Mesenchymal stem cell (in vitro differentiated cells and primary cell): Measurements from ENCODE around the gene DCBLD1.
A peak's percentile ranks its signal among the peaks of the same experiment; 100 is the strongest.

Experiments used
- DNase-seq: peaks from one replicate; pipeline ENCODE4 v3.0.0-alpha.2; 2013
- H2AFZ ChIP-seq: one replicate; pipeline ENCODE4 v1.6.1; 2013; ENCODE audit warnings: low read depth, mild to moderate bottlenecking, control low read depth, inconsistent platforms, low read length, moderate library complexity
- H2AK5ac ChIP-seq: 2 replicates; pipeline ENCODE4 v1.6.1; 2013; ENCODE audit warnings: low read length, moderate library complexity, mild to moderate bottlenecking, inconsistent platforms; ENCODE audit not compliant: severe bottlenecking
- H2BK120ac ChIP-seq: one replicate; pipeline ENCODE4 v1.6.1; 2013; ENCODE audit warnings: low read depth, mild to moderate bottlenecking, inconsistent platforms, low read length, moderate library complexity
- H2BK12ac ChIP-seq, 2 experiments: one replicate each; pipeline ENCODE4 v1.6.1; 2013; ENCODE audit warnings: inconsistent platforms in 2 of 2, low read length in 2 of 2, mild to moderate bottlenecking in 2 of 2, moderate library complexity in 2 of 2, control low read depth in 1 of 2
- H2BK15ac ChIP-seq: one replicate; pipeline ENCODE4 v1.6.1; 2013; ENCODE audit warnings: mild to moderate bottlenecking, low read depth, inconsistent platforms; ENCODE audit not compliant: poor library complexity, severe bottlenecking
- H2BK5ac ChIP-seq: 2 replicates; pipeline ENCODE4 v1.6.1; 2013; ENCODE audit warnings: low read depth, mild to moderate bottlenecking, low read length, control low read depth, inconsistent platforms; ENCODE audit not compliant: poor library complexity, severe bottlenecking
- H3K14ac ChIP-seq, 2 experiments: one replicate each; pipeline ENCODE4 v1.6.1; 2013; ENCODE audit warnings: inconsistent platforms in 2 of 2, low read length in 2 of 2, control low read depth in 1 of 2, mild to moderate bottlenecking in 1 of 2, moderate library complexity in 1 of 2
- H3K18ac ChIP-seq, 2 experiments: one replicate each; pipeline ENCODE4 v1.6.1; 2013; ENCODE audit warnings: inconsistent platforms in 2 of 2, low read length in 2 of 2, control low read depth in 1 of 2, low read depth in 1 of 2, mild to moderate bottlenecking in 1 of 2
- H3K23ac ChIP-seq, 2 experiments: one replicate each; pipeline ENCODE4 v1.6.1; 2013; ENCODE audit warnings: inconsistent platforms in 2 of 2, low read length in 2 of 2, mild to moderate bottlenecking in 2 of 2, moderate library complexity in 2 of 2, control low read depth in 1 of 2
- H3K27ac ChIP-seq: 2 replicates; pipeline ENCODE4 v1.5.1; 2013; ENCODE audit warnings: mild to moderate bottlenecking, moderate library complexity, low read length, control low read depth, inconsistent platforms; ENCODE audit not compliant: poor library complexity, severe bottlenecking
- H3K27me3 ChIP-seq, 2 experiments: 2 replicates each; pipeline versions ENCODE4 v1.6.1 to v1.7.0; 2013; ENCODE audit warnings: low read length in 2 of 2, mild to moderate bottlenecking in 2 of 2, moderate library complexity in 2 of 2, control low read depth in 1 of 2, inconsistent platforms in 1 of 2; ENCODE audit not compliant: control insufficient read depth in 1 of 2, insufficient read depth in 1 of 2
- H3K36me3 ChIP-seq, 2 experiments: 2 replicates each; pipeline versions ENCODE4 v1.6.1 to v1.7.0; 2013; ENCODE audit warnings: low read length in 2 of 2, control low read depth in 1 of 2, inconsistent platforms in 1 of 2, low read depth in 1 of 2, mild to moderate bottlenecking in 1 of 2; ENCODE audit not compliant: insufficient read depth in 2 of 2, control insufficient read depth in 1 of 2
- H3K4ac ChIP-seq, 2 experiments: one replicate each; pipeline ENCODE4 v1.6.1; 2013; ENCODE audit warnings: inconsistent platforms in 2 of 2, low read length in 2 of 2, mild to moderate bottlenecking in 2 of 2, moderate library complexity in 2 of 2, control low read depth in 1 of 2, low read depth in 1 of 2
- H3K4me1 ChIP-seq: 2 replicates; pipeline ENCODE4 v1.6.1; 2013; ENCODE audit warnings: low read depth, low read length, control low read depth; ENCODE audit not compliant: control insufficient read depth, insufficient read depth
- H3K4me2 ChIP-seq: 2 replicates; pipeline ENCODE4 v1.6.1; 2013; ENCODE audit warnings: low read length, mild to moderate bottlenecking, inconsistent platforms; ENCODE audit not compliant: poor library complexity, severe bottlenecking
- H3K4me3 ChIP-seq, 2 experiments: 2 replicates each; pipeline versions ENCODE4 v1.5.1 to v1.7.0; 2013; ENCODE audit warnings: low read length in 2 of 2, mild to moderate bottlenecking in 2 of 2, control low read depth in 1 of 2, low read depth in 1 of 2; ENCODE audit not compliant: insufficient read depth in 1 of 2
- H3K79me1 ChIP-seq: replicated peaks from 2 replicates; pipeline ENCODE4 v1.6.1; 2013; ENCODE audit warnings: mild to moderate bottlenecking, control low read depth, low read length, inconsistent platforms; ENCODE audit not compliant: poor library complexity, severe bottlenecking
- H3K9ac ChIP-seq: 2 replicates; pipeline ENCODE4 v1.7.0; 2013; ENCODE audit warnings: mild to moderate bottlenecking, low read length, moderate library complexity
- H3K9me3 ChIP-seq: 2 replicates; pipeline ENCODE4 v1.7.0; 2013; ENCODE audit warnings: mild to moderate bottlenecking, low read length; ENCODE audit not compliant: control insufficient read depth
- H4K8ac ChIP-seq: one replicate; pipeline ENCODE4 v1.6.1; 2013; ENCODE audit warnings: inconsistent platforms, mild to moderate bottlenecking, low read length, moderate library complexity
- H4K91ac ChIP-seq: one replicate; pipeline ENCODE4 v1.6.1; 2013; ENCODE audit warnings: mild to moderate bottlenecking, low read length, inconsistent platforms
- WGBS: methylation state at CpG from one replicate; pipeline ENCODE4 v1.1.7; 2013; ENCODE audit warnings: mixed read lengths; 5-methylcytosine and 5-hydroxymethylcytosine counted together

DCBLD1 gene

GRCh38 chr6:117590447-117590846 lies 108.0 kb downstream of the DCBLD1 start:
- Histone ChIP-seq H3K14ac (no peak overlapping the region), H4K91ac (no peak overlapping the region)
- 93% methylated on average over 5 of the region's 5 CpGs for WGBS

DNA sequence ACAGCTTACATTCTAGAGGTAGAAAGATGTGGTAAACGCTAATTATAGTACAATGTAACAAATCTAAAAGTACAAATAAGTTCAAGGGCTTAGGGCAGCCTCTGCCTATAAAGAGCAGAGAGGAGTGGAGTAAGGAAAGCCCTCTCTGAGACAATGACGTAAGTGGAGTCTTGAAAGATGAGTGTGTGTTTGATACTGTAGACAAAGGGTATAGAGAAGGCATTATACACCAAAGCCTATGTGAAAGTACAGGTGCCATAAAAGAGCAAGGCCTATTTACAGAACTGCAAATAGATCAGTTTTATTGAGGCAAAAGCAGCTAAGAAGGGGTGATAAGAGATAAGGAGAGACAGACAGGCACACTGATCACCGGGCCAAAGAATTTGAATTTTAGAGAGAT lies 108.9 kb downstream of the DCBLD1 start:
- H2BK15ac ChIP-seq = no peak overlapping the region
- H3K4me3 ChIP-seq = no peak overlapping the region
- no peak overlapping the region for H3K4me2 ChIP-seq
- no peaks in the 10 kb centered on the region for H3K9me3 ChIP-seq
- no peak overlapping the region for H2AK5ac ChIP-seq
- no peak overlapping the region for H2BK12ac ChIP-seq
- no peak overlapping the region for H2AFZ ChIP-seq
- no peak overlapping the region for H4K91ac ChIP-seq
- no peak overlapping the region for H3K14ac ChIP-seq
- 66% methylated on average over 1 of the region's 3 CpGs for WGBS
- H3K27me3 ChIP-seq = no peaks in the 10 kb centered on the region
- H3K27ac ChIP-seq = no peak overlapping the region
- H3K23ac ChIP-seq = no peak overlapping the region
- H3K4ac ChIP-seq = no peak overlapping the region
- no peak overlapping the region for H2BK5ac ChIP-seq
- no peak overlapping the region for H3K9ac ChIP-seq
- peaks cover 4% of the 10 kb centered on the region for H3K79me1 ChIP-seq
- no peak overlapping the region for H4K8ac ChIP-seq
- no peak overlapping the region for H3K18ac ChIP-seq
- no peak overlapping the region for H2BK120ac ChIP-seq
- peak; percentile 62 for DNase-seq
- H3K36me3 ChIP-seq = peaks cover 9 to 26% of the 10 kb centered on the region in 2 experiments
- H3K4me1 ChIP-seq = no peaks in the 10 kb centered on the region

More at GRCh38 chr6:117590447-117590846, 108.0 kb downstream of the DCBLD1 start:
- no peak for DNase-seq
- H3K4ac ChIP-seq = no peak overlapping the region
- H3K27me3 ChIP-seq = no peaks in the 10 kb centered on the region
- H3K18ac ChIP-seq = no peak overlapping the region
- H2BK5ac ChIP-seq = no peak overlapping the region
- no peaks in the 10 kb centered on the region for H3K4me1 ChIP-seq
- no peak overlapping the region for H3K23ac ChIP-seq
- no peak overlapping the region for H3K4me3 ChIP-seq
- H3K79me1 ChIP-seq = peaks cover 4% of the 10 kb centered on the region
- no peak overlapping the region for H3K9ac ChIP-seq
- H2BK12ac ChIP-seq = no peak overlapping the region
- no peaks in the 10 kb centered on the region for H3K9me3 ChIP-seq
- no peak overlapping the region for H2BK120ac ChIP-seq
- H2AK5ac ChIP-seq = no peak overlapping the region
- H3K36me3 ChIP-seq = peaks cover 9 to 28% of the 10 kb centered on the region in 2 experiments
- H3K27ac ChIP-seq = no peak overlapping the region
- H2BK15ac ChIP-seq = no peak overlapping the region
- no peak overlapping the region for H4K8ac ChIP-seq
- H3K4me2 ChIP-seq = no peak overlapping the region
- H2AFZ ChIP-seq = no peak overlapping the region

- H2AK5ac ChIP-seq = no peak overlapping the region
- H2BK15ac ChIP-seq = no peak overlapping the region
- no peak overlapping the region for H2BK5ac ChIP-seq
- no peaks in the 10 kb centered on the region for H3K27me3 ChIP-seq
- H4K91ac ChIP-seq = no peak overlapping the region
- no peak overlapping the region for H3K23ac ChIP-seq
- DNase-seq = no peak
- H2BK12ac ChIP-seq = no peak overlapping the region
- H4K8ac ChIP-seq = no peak overlapping the region
- H3K36me3 ChIP-seq = peaks cover 10 to 30% of the 10 kb centered on the region in 2 experiments
- no peak overlapping the region for H3K4ac ChIP-seq
- no peak overlapping the region for H3K27ac ChIP-seq
- H3K4me1 ChIP-seq = no peaks in the 10 kb centered on the region
- H2AFZ ChIP-seq = no peak overlapping the region
- no peak overlapping the region for H3K4me2 ChIP-seq
- H2BK120ac ChIP-seq = no peak overlapping the region
- no peak overlapping the region for H3K18ac ChIP-seq
- H3K9me3 ChIP-seq = no peaks in the 10 kb centered on the region
- peaks cover 6% of the 10 kb centered on the region for H3K79me1 ChIP-seq
- WGBS = 82% methylated on average over 2 of the region's 3 CpGs
- no peak overlapping the region for H3K9ac ChIP-seq
- H3K14ac ChIP-seq = no peak overlapping the region
- H3K4me3 ChIP-seq = no peak overlapping the region
Observed at GRCh38 chr6:117592983-117593759, 110.7 kb downstream of the DCBLD1 start.

DNA sequence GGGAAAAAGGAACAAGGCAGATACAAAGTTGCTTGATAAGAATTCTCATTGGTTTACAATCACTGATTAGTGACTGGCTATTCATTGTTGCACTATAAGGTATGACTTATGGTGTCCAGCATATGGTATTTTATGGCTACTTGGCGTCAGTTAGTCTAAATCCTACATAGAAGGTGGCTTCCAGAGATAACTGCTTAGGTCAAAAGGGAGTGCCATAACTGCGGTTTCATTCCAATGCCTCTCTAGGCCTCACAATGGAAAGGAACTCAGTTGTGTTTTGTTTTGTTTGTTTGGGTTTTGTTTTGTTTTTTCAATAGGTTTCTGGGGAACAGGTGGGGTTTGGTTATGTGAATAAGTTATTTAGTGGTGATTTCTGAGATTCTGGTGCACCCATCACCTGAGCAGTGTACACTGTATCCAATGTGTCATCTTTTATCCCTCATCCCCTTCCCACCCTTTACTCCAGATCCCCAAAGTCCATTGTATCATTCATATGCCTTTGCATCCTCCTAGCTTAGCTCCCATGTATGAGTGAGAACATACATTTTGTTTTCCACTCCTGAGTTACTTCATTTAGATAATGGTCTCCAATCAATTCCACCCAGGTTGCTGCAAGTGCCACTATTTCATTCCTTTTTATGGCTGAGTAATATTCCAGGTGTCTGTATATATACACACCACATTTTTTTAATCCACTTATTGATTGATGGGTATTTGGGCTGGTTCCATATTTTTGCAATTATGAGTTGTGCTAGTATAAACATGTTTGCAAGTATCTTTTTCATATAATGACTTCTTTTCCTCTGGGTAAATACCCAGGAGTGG lies 112.8 kb downstream of the DCBLD1 start:
- Histone ChIP-seq H4K8ac (no peak overlapping the region), H3K79me1 (peaks cover 4% of the 10 kb centered on the region), H2BK120ac (no peak overlapping the region), H3K27me3 (no peaks in the 10 kb centered on the region), H2BK5ac (no peak overlapping the region), H3K36me3 (peaks cover 6 to 21% of the 10 kb centered on the region in 2 experiments), H2BK12ac (no peak overlapping the region), H3K4me2 (no peak overlapping the region), H3K4me3 (no peak overlapping the region), H2BK15ac (no peak overlapping the region), H3K4me1 (peaks cover 4% of the 10 kb centered on the region), H3K4ac (no peak overlapping the region), H3K18ac (no peak overlapping the region), H2AK5ac (no peak overlapping the region), H3K27ac (no peak overlapping the region), H3K14ac (no peak overlapping the region), H3K23ac (no peak overlapping the region), H4K91ac (no peak overlapping the region), H3K9ac (no peak overlapping the region), H3K9me3 (no peaks in the 10 kb centered on the region), H2AFZ (no peak overlapping the region)
- DNase-seq = no peak
- 98% methylated on average over 2 of the region's 2 CpGs for WGBS
